NB4 (cell line): Measurements from ENCODE around the gene FBXW4.

Experiments
- CTCF ChIP-seq: IDR thresholded peaks from one replicate; pipeline ENCODE4 v1.5.1; 2012; ENCODE audit warnings: low read depth, low read length
- MYC ChIP-seq: IDR thresholded peaks from 2 replicates; pipeline ENCODE4 v1.6.1; 2011; ENCODE audit warnings: low read depth, low read length
- POLR2A ChIP-seq: IDR thresholded peaks from 2 replicates; pipeline ENCODE4 v1.6.1; 2011; ENCODE audit warnings: mild to moderate bottlenecking; ENCODE audit not compliant: insufficient read length; ENCODE audit errors: extremely low read depth

GRCh38 chr10:101683276-101683675, 11.7 kb downstream of the FBXW4 start:
- TF ChIP-seq CTCF (no peak), POLR2A (no peak), MYC (no peak)
